Heart left ventricle (tissue), 13 donors: Measurements from ENCODE around the gene ELP2.

Experiments
- POLR2A ChIP-seq, 2 donors: fragments of 450-650 bp; IDR thresholded peaks; one replicate each; pipeline ENCODE4 v1.6.1; 2017; ENCODE audit warnings: antibody characterized with exemption in 2 of 2, mild to moderate bottlenecking in 2 of 2, moderate library complexity in 2 of 2
- TF ChIP-seq, protein P1 (sequence below), 12 donors: fragments of 200-600 bp; sonication (generic) in 4 of 12; IDR thresholded peaks; one replicate each; pipeline versions ENCODE4 v1.5.0 to v1.8.0; 2018 to 2022; ENCODE audit warnings: antibody characterized with exemption in 12 of 12, mild to moderate bottlenecking in 5 of 12
- donor health status: ischemic (EF 13 %, LVEDD 7.1; RV severe dilation, severe dysfunction).
- donor health status: DM: no; HTN: yes; CAD: no.
- donor health status: DM: no; HTN: no; CAD: no.
- donor health status: ischemic (EF 25% LVEDD 6.9; RV normal size, moderate dysfunction).
- donor health status: ischemic (EF 25% LVEDD 5.7; RV mildly dilated, moderate dysfunction).
- donor health status: ischemic (EF 35%, LVEDD 5.7; RV mildly dilated, moderate dysfunction).
- donor health status: nonischemic (EF 11% LVEDD 7.7; RV severe dilation, severe dysfunction).
- donor health status: DM: yes; HTN: yes; CAD: no.
- donor health status: PGD.
- donor health status: ischemic (EF 29% LVEDD 5.4; RV normal size, mild dysfunction).
- donor health status: nonischemic (EF 23%, LVEDD 6.1; RV moderate dilation, normal function).

- TF ChIP-seq POLR2A (IDR thresholded peaks at IDR 0.05), result no peak
- TF ChIP-seq, protein P1, sequence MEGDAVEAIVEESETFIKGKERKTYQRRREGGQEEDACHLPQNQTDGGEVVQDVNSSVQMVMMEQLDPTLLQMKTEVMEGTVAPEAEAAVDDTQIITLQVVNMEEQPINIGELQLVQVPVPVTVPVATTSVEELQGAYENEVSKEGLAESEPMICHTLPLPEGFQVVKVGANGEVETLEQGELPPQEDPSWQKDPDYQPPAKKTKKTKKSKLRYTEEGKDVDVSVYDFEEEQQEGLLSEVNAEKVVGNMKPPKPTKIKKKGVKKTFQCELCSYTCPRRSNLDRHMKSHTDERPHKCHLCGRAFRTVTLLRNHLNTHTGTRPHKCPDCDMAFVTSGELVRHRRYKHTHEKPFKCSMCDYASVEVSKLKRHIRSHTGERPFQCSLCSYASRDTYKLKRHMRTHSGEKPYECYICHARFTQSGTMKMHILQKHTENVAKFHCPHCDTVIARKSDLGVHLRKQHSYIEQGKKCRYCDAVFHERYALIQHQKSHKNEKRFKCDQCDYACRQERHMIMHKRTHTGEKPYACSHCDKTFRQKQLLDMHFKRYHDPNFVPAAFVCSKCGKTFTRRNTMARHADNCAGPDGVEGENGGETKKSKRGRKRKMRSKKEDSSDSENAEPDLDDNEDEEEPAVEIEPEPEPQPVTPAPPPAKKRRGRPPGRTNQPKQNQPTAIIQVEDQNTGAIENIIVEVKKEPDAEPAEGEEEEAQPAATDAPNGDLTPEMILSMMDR (IDR thresholded peaks at IDR 0.05), result no peak
These were observed 50.1 kb downstream of the ELP2 start for GRCh38 chr18:36179562-36180355.
